ENCODE results near the gene RAB3GAP1.

- TF ChIP-seq CTCF (conservative IDR thresholded peaks at IDR 0.05) = no peak
- no peak for TF ChIP-seq ZFX (IDR thresholded peaks at IDR 0.05)
These were observed 98.6 kb downstream of the RAB3GAP1 start for GRCh38 chr2:135150725-135151124.
